K562 (cell line): ENCODE data around the gene CLHC1. TPM values are rescaled to one million over a fixed set of nuclear protein-coding genes. Genes with fewer than 3 reads are reported as not detected.

Experiments used
- CBFB ChIP-seq: sonication (generic); formaldehyde crosslinking; IDR thresholded peaks from 2 replicates; pipeline ENCODE4 v1.4.0; 2020; ENCODE audit warnings: mild to moderate bottlenecking, missing genetic modification reagents
- CHCHD3 ChIP-seq: fragments of 250-450 bp; sonication (Bioruptor Pico); IDR thresholded peaks from 2 replicates; pipeline ENCODE4 v2.1.2; 2022; ENCODE audit warnings: mild to moderate bottlenecking
- E2F5 ChIP-seq: sonication (generic); formaldehyde crosslinking; IDR thresholded peaks from 2 replicates; pipeline ENCODE4 v1.8.0; 2022; ENCODE audit warnings: mild to moderate bottlenecking, missing genetic modification reagents
- EGR1 ChIP-seq: fragments of 450-650 bp; conservative IDR thresholded peaks from 2 replicates; pipeline ENCODE4 v1.6.1; 2017; ENCODE audit warnings: mild to moderate bottlenecking
- EWSR1 ChIP-seq: fragments of 450-650 bp; IDR thresholded peaks from 2 replicates; pipeline ENCODE4 v1.6.1; 2018; ENCODE audit warnings: borderline replicate concordance, mild to moderate bottlenecking, low read depth, moderate library complexity; ENCODE audit not compliant: partially characterized antibody
- HMGN3 ChIP-seq: IDR thresholded peaks from 2 replicates; pipeline ENCODE4 v1.6.1; 2011; ENCODE audit warnings: borderline replicate concordance, low read depth, mild to moderate bottlenecking, mixed read lengths, low read length; ENCODE audit not compliant: insufficient read length; ENCODE audit errors: extremely low read depth
- HSF4 ChIP-seq: fragments of 250-450 bp; sonication (Bioruptor Pico); IDR thresholded peaks from 2 replicates; pipeline ENCODE4 v2.1.2; 2022; ENCODE audit warnings: mild to moderate bottlenecking, moderate library complexity, borderline replicate concordance
- KLF16 ChIP-seq: IDR thresholded peaks from 2 replicates; pipeline ENCODE4 v1.6.1; 2016; ENCODE audit warnings: antibody characterized with exemption
- PATZ1 ChIP-seq: fragments of 250-450 bp; sonication (Bioruptor Pico); IDR thresholded peaks from 2 replicates; pipeline ENCODE4 v1.5.0; 2020; ENCODE audit warnings: mild to moderate bottlenecking, borderline replicate concordance
- PHF20 ChIP-seq: fragments of 450-650 bp; IDR thresholded peaks from 2 replicates; pipeline ENCODE4 v1.6.1; 2018; ENCODE audit not compliant: partially characterized antibody
- PHF8 ChIP-seq: fragments of 200-600 bp; sonication (generic); IDR thresholded peaks from 2 replicates; pipeline ENCODE4 v1.6.1; 2012; ENCODE audit warnings: mixed run types, mild to moderate bottlenecking, inconsistent platforms, low read length, moderate library complexity, borderline replicate concordance
- PRMT5 ChIP-seq: sonication (generic); formaldehyde crosslinking; IDR thresholded peaks from 2 replicates; pipeline ENCODE4 v1.5.0; 2020; ENCODE audit warnings: missing genetic modification reagents
- RB1 ChIP-seq: fragments of 450-650 bp; IDR thresholded peaks from 2 replicates; pipeline ENCODE4 v1.6.1; 2017; ENCODE audit warnings: low read depth, mild to moderate bottlenecking
- SAP30 ChIP-seq: fragments of 200-600 bp; sonication (generic); IDR thresholded peaks from 2 replicates; pipeline ENCODE4 v1.6.1; 2012; ENCODE audit warnings: borderline replicate concordance, low read depth, mild to moderate bottlenecking, moderate library complexity, low read length, control low read depth, inconsistent platforms; ENCODE audit not compliant: insufficient read depth, poor library complexity, severe bottlenecking
- SMAD3 ChIP-seq: fragments of 450-650 bp; formaldehyde crosslinking; conservative IDR thresholded peaks from 2 replicates; pipeline ENCODE4 v1.4.0; 2020; ENCODE audit warnings: mild to moderate bottlenecking
- SREBF1 ChIP-seq: fragments of 150-350 bp; IDR thresholded peaks from 2 replicates; pipeline ENCODE4 v1.6.1; 2014; ENCODE audit warnings: antibody characterized with exemption, low read depth, low read length, borderline replicate concordance
- YY1 ChIP-seq, 3 experiments: IDR thresholded peaks; 2 replicates each; pipeline ENCODE4 v1.6.1; 2011; ENCODE audit warnings: low read length in 2 of 3, mild to moderate bottlenecking in 2 of 3, moderate library complexity in 2 of 3, borderline replicate concordance in 1 of 3, control low read depth in 1 of 3, low read depth in 1 of 3; ENCODE audit not compliant: insufficient read depth in 3 of 3, insufficient replicate concordance in 2 of 3, control insufficient read depth in 1 of 3, insufficient read length in 1 of 3; ENCODE audit errors: extremely low read depth in 1 of 3
- ZNF445 ChIP-seq: fragments of 250-450 bp; sonication (Bioruptor Pico); IDR thresholded peaks from 2 replicates; pipeline ENCODE4 v1.4.0; 2020; ENCODE audit warnings: low read depth, mild to moderate bottlenecking, moderate library complexity
- ZNF507 ChIP-seq: conservative IDR thresholded peaks from 2 replicates; pipeline ENCODE4 v1.6.1; 2017; ENCODE audit warnings: missing genetic modification characterization, missing compliant biosample characterization
- polyA plus RNA-seq, 8 experiments: library from polyadenylated mRNA; depleted of rRNA in 4 of 8; stranded (reverse) in 5 of 8; unstranded in 3 of 8; fragments of >200 nt; fragmentation: Nextera tagmentation in 2 of 8; fragmentation: Illumina TruSeq in 1 of 8; extraction: Ambion mirVana in 2 of 8; extraction: Trizol in 1 of 8; gene quantifications; 2 replicates each; pipeline versions ENCODE4 v1.2.1 to v1.2.3, GENCODE V29; 2011 to 2014; ENCODE audit warnings: inconsistent platforms in 1 of 8, missing spikeins in 1 of 8
- total RNA-seq, 7 experiments: library from RNA; depleted of rRNA in 6 of 7; stranded (reverse); fragments of >200 nt in 6 of 7; fragmentation: Illumina TruSeq in 2 of 7; extraction: Trizol in 2 of 7; gene quantifications; 2 replicates each; pipeline versions ENCODE4 v1.2.1 to v1.2.3, GENCODE V29; 2011 to 2021; ENCODE audit warnings: low replicate concordance in 1 of 7
- TF ChIP-seq, protein P1 (sequence below): fragments of 450-650 bp; formaldehyde crosslinking; IDR thresholded peaks from 2 replicates; pipeline ENCODE4 v1.4.0; 2020; ENCODE audit warnings: mild to moderate bottlenecking
- TF ChIP-seq, protein P2 (sequence below): fragments of 450-650 bp; formaldehyde crosslinking; IDR thresholded peaks from 2 replicates; pipeline ENCODE4 v1.4.0; 2022; ENCODE audit warnings: missing genetic modification characterization

CLHC1 gene
- total and polyA plus RNA-seq, 9 of the 15 experiments (the other 6 are each of a cell fraction or from before 2014, with no cell fraction given), result 3.7 to 14.3 (median 8.6) TPM

GRCh38 chr2:55140316-55141219 lies 91.5 kb downstream of the CLHC1 start (continued):
- TF ChIP-seq, protein P1, sequence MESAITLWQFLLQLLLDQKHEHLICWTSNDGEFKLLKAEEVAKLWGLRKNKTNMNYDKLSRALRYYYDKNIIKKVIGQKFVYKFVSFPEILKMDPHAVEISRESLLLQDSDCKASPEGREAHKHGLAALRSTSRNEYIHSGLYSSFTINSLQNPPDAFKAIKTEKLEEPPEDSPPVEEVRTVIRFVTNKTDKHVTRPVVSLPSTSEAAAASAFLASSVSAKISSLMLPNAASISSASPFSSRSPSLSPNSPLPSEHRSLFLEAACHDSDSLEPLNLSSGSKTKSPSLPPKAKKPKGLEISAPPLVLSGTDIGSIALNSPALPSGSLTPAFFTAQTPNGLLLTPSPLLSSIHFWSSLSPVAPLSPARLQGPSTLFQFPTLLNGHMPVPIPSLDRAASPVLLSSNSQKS (CRISPR knock-in tag), result no peak
- peak; percentile 79 for TF ChIP-seq SMAD3 (CRISPR knock-in tag)
- TF ChIP-seq SREBF1, result no peak
- TF ChIP-seq, protein P2, sequence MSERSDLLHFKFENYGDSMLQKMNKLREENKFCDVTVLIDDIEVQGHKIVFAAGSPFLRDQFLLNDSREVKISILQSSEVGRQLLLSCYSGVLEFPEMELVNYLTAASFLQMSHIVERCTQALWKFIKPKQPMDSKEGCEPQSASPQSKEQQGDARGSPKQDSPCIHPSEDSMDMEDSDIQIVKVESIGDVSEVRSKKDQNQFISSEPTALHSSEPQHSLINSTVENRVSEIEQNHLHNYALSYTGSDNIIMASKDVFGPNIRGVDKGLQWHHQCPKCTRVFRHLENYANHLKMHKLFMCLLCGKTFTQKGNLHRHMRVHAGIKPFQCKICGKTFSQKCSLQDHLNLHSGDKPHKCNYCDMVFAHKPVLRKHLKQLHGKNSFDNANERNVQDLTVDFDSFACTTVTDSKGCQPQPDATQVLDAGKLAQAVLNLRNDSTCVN, result no peak
- no peak for TF ChIP-seq CBFB (CRISPR knock-in tag)
- no peak for TF ChIP-seq PHF8
- no peak for TF ChIP-seq PATZ1
- TF ChIP-seq ZNF507, result no peak
- TF ChIP-seq EWSR1, result no peak
- TF ChIP-seq YY1 (IDR thresholded peaks at IDR 0.05; ENCODE audit: borderline replicate concordance in 1 of 3, control insufficient read depth in 1 of 3, extremely low read depth in 1 of 3, insufficient read depth in 3 of 3, insufficient read length in 1 of 3, insufficient replicate concordance in 2 of 3, low read depth in 1 of 3, low read length in 2 of 3), result no peak
- TF ChIP-seq CHCHD3, result no peak
- TF ChIP-seq HMGN3, result peak; percentile 91
- TF ChIP-seq KLF16, result peak; percentile 100
- TF ChIP-seq SAP30, result no peak
- no peak for TF ChIP-seq PRMT5
- peak; percentile 97 for TF ChIP-seq EGR1
- TF ChIP-seq ZNF445 (CRISPR knock-in tag), result no peak
- no peak for TF ChIP-seq HSF4
- peak; percentile 2; the same call in 1 of the 2 replicates for TF ChIP-seq RB1
- TF ChIP-seq PHF20, result no peak
- TF ChIP-seq E2F5, result no peak
